ENCODE measurements around the gene TTC3. TPM values are rescaled to one million over a fixed set of nuclear protein-coding genes. Genes with fewer than 3 reads are reported as not detected.

The TTC3 gene, protein sequence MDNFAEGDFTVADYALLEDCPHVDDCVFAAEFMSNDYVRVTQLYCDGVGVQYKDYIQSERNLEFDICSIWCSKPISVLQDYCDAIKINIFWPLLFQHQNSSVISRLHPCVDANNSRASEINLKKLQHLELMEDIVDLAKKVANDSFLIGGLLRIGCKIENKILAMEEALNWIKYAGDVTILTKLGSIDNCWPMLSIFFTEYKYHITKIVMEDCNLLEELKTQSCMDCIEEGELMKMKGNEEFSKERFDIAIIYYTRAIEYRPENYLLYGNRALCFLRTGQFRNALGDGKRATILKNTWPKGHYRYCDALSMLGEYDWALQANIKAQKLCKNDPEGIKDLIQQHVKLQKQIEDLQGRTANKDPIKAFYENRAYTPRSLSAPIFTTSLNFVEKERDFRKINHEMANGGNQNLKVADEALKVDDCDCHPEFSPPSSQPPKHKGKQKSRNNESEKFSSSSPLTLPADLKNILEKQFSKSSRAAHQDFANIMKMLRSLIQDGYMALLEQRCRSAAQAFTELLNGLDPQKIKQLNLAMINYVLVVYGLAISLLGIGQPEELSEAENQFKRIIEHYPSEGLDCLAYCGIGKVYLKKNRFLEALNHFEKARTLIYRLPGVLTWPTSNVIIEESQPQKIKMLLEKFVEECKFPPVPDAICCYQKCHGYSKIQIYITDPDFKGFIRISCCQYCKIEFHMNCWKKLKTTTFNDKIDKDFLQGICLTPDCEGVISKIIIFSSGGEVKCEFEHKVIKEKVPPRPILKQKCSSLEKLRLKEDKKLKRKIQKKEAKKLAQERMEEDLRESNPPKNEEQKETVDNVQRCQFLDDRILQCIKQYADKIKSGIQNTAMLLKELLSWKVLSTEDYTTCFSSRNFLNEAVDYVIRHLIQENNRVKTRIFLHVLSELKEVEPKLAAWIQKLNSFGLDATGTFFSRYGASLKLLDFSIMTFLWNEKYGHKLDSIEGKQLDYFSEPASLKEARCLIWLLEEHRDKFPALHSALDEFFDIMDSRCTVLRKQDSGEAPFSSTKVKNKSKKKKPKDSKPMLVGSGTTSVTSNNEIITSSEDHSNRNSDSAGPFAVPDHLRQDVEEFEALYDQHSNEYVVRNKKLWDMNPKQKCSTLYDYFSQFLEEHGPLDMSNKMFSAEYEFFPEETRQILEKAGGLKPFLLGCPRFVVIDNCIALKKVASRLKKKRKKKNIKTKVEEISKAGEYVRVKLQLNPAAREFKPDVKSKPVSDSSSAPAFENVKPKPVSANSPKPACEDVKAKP (N-terminal part only)
- 691 TPM for total RNA-seq

DNA sequence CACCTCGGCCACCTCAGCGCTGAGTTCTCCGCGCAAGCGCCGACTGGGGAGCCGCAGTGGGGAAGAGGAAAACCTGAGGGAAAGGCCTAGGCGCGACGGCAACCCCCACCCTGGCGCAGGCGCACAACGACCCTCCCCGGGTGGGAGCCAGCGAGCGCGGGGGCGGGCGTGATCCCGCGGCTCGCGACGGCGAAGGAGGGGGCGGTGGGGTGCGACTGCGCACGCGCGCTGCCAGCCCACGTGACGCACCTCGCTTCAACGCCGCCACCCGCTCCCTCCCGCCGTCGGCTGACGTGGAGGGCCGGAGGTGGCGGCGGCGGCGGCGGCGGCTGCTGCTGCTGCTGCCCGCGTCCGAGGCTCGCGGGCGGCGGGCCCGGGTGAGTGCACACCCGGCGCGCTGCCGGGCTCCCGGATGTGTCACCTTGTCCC, at the start of gene TTC3, which contains the start of gene PIGP:
Gene TTC3, plus strand, starts transcription at position 267 of the 429 bp plus-strand sequence. CDS start 14,004 bp downstream, outside the sequence.
Gene PIGP, minus strand, starts transcription at position 84 of the 429 bp plus-strand sequence. CDS start 556 bp downstream, outside the sequence.

Other genes with a start within 250 kb of the TTC3 start
- 26.3 TPM for gene HLCS, start 106.6 kb upstream of the TTC3 start, total RNA-seq
- 0.60 TPM for gene RIPPLY3, start 66.6 kb upstream of the TTC3 start, total RNA-seq
- gene PIGP, start 183 bp upstream of the TTC3 start, total RNA-seq, result 11.1 TPM
- 69.5 TPM for gene VPS26C, start 194.1 kb downstream of the TTC3 start, total RNA-seq

Measured in camera-type eye (tissue), 1 donor.